A673 (cell line): ENCODE results near the gene GSTM3. TPM values are rescaled to one million over a fixed set of nuclear protein-coding genes. Genes with fewer than 3 reads are reported as not detected.

Source experiments
- BruUV-seq: library from RNA; stranded (reverse); fragments of 400-500 nt; replicated peaks from 2 replicates; lab custom pipeline; 2021; lab: Mats Ljungman, UMichigan
- CTCF ChIA-PET: fragments of 300-600 bp; sonication (Branson Sonifier 250); formaldehyde crosslinking; loops from one replicate; lab custom pipeline; 2022; ENCODE audit warnings: antibody characterized with exemption; lab: Charles Lee
- POLR2A ChIA-PET: fragments of 300-600 bp; sonication (Branson Sonifier 250); formaldehyde crosslinking; loops from one replicate; lab custom pipeline; 2022; ENCODE audit warnings: antibody characterized with exemption; ENCODE audit not compliant: low non-redundant PET; lab: Charles Lee
- DNase-seq: peaks from one replicate; pipeline ENCODE4 v3.0.0-alpha.2; 2015; ENCODE audit warnings: low spot score
- H3K27ac ChIP-seq: fragments of 200-600 bp; sonication (generic); 2 replicates; pipeline ENCODE4 v1.5.1; 2016; ENCODE audit warnings: mixed run types, low read depth, mild to moderate bottlenecking, mixed read lengths, antibody characterized with exemption, low read length; ENCODE audit not compliant: poor library complexity, severe bottlenecking
- H3K27me3 ChIP-seq: fragments of 200-600 bp; sonication (generic); replicated peaks from 2 replicates; pipeline ENCODE4 v1.6.1; 2017; ENCODE audit warnings: mixed run types, low read depth, mild to moderate bottlenecking, mixed read lengths, antibody characterized with exemption, low read length; ENCODE audit not compliant: insufficient read depth, poor library complexity
- H3K36me3 ChIP-seq: fragments of 200-600 bp; sonication (generic); 2 replicates; pipeline ENCODE4 v1.6.1; 2016; ENCODE audit warnings: mixed run types, mild to moderate bottlenecking, mixed read lengths, antibody characterized with exemption, low read length; ENCODE audit not compliant: insufficient read depth, poor library complexity, severe bottlenecking
- H3K4me1 ChIP-seq: fragments of 200-600 bp; sonication (generic); 2 replicates; pipeline ENCODE4 v1.6.1; 2017; ENCODE audit warnings: mixed run types, mild to moderate bottlenecking, mixed read lengths, antibody characterized with exemption, low read length; ENCODE audit not compliant: insufficient read depth, poor library complexity, severe bottlenecking
- H3K4me3 ChIP-seq: fragments of 200-600 bp; sonication (generic); 2 replicates; pipeline ENCODE4 v1.5.1; 2016; ENCODE audit warnings: low read depth, mixed run types, mild to moderate bottlenecking, mixed read lengths, low read length; ENCODE audit not compliant: poor library complexity, severe bottlenecking
- H3K9me3 ChIP-seq: fragments of 200-600 bp; sonication (generic); 2 replicates; pipeline ENCODE4 v1.6.1; 2016; ENCODE audit warnings: mixed run types, low read depth, mild to moderate bottlenecking, mixed read lengths, antibody characterized with exemption, low read length; ENCODE audit not compliant: poor library complexity, severe bottlenecking
- CTCF ChIP-seq: fragments of 300-800, 200-600 bp; sonication (generic); conservative IDR thresholded peaks from 2 replicates; pipeline ENCODE4 v1.5.1; 2017; ENCODE audit warnings: low read depth, mild to moderate bottlenecking, antibody characterized with exemption, low read length, moderate library complexity, mixed read lengths
- EZH2 ChIP-seq: fragments of 200-600 bp; sonication (generic); IDR thresholded peaks from 2 replicates; pipeline ENCODE4 v1.6.1; 2017; ENCODE audit warnings: borderline replicate concordance, low read depth, mild to moderate bottlenecking, mixed read lengths, antibody characterized with exemption, low read length; ENCODE audit not compliant: poor library complexity, severe bottlenecking
- intact Hi-C: fragments of 100-400 bp; cut with micrococcal nuclease; formaldehyde crosslinking; loops from one replicate; pipeline ENCODE4 v1.10.0; 2022; ENCODE audit not compliant: unreplicated experiment
- total RNA-seq: library from RNA; stranded (reverse); gene quantifications from 2 replicates; pipeline ENCODE4 v1.2.3, GENCODE V29; 2021

GSTM3 gene
- total RNA-seq, 1 experiment from 2014 or later = 72.2 TPM

GRCh38 chr1:109770331-109771095 is 29.7 kb upstream of the GSTM3 start:
- Histone ChIP-seq H3K27ac (no peak overlapping the region), H3K4me3 (no peak overlapping the region), H3K4me1 (peaks cover 7% of the 10 kb centered on the region), H3K27me3 (no peaks in the 10 kb centered on the region), H3K36me3 (no peaks in the 10 kb centered on the region), H3K9me3 (no peaks in the 10 kb centered on the region)
- ChIA-PET CTCF (interaction anchor here (1.6 kb wide), 1 partner anchor 130 kb away, joined by 6 read pairs; no protein-coding TSS in a partner anchor), POLR2A (no interaction called here)
- DNase-seq = no peak
- BruUV-seq = no TSS peak
- no peak for TF ChIP-seq CTCF
- intact Hi-C loops = loop anchor here (5.0 to 10.0 kb wide), 3 partner anchors 128 to 344 kb away; partner anchors contain the start of gene UBL4B

- Histone ChIP-seq H3K4me1 (peaks cover 7% of the 10 kb centered on the region), H3K4me3 (no peak overlapping the region), H3K36me3 (no peaks in the 10 kb centered on the region), H3K27ac (no peak overlapping the region), H3K27me3 (no peaks in the 10 kb centered on the region), H3K9me3 (no peaks in the 10 kb centered on the region)
- ChIA-PET CTCF (no interaction called here), POLR2A (no interaction called here)
- BruUV-seq = no TSS peak
- intact Hi-C loops = loop anchor here (5.0 to 10.0 kb wide), 3 partner anchors 127 to 345 kb away; partner anchors contain the start of gene UBL4B
- DNase-seq = no peak
- TF ChIP-seq CTCF (no peak), EZH2 (no peak)
These were observed 28.7 kb upstream of the GSTM3 start for GRCh38 chr1:109769330-109770078.

DNA sequence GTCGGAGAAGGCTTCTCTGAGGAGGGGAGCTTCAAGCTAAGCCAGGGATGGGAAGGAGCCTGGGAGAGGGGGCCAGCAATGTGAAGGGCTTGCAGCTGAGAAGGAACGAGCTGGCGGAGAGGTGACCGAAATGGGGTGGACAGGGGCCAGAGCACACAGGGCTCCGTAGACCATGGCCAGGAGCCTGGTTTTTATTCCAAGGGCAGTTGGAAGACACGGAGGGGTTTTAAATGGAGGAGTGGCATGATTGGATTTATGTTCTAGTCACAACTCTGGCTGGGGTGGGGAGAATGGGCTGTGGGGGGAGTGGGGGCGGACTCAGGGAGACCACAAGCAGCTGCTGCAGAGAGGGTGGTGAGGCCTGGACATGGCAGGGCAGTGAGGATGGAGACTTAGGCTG is 28.0 kb upstream of the GSTM3 start:
- no peak for DNase-seq
- H3K4me1 ChIP-seq = peaks cover 7% of the 10 kb centered on the region
- POLR2A ChIA-PET = no interaction called here
- no peak overlapping the region for H3K4me3 ChIP-seq
- CTCF ChIA-PET = no interaction called here
- no peaks in the 10 kb centered on the region for H3K27me3 ChIP-seq
- no peaks in the 10 kb centered on the region for H3K9me3 ChIP-seq
- H3K27ac ChIP-seq = no peak overlapping the region
- BruUV-seq = no TSS peak
- no peaks in the 10 kb centered on the region for H3K36me3 ChIP-seq
- TF ChIP-seq EZH2 = no peak
- TF ChIP-seq CTCF = no peak
- intact Hi-C loops = no loop called here
